ENCODE results near the gene EGFL8. TPM values are rescaled to one million over a fixed set of nuclear protein-coding genes. Genes with fewer than 3 reads are reported as not detected.

The EGFL8 gene
- total RNA-seq, 4 donors from 2014 or later: 8.9 to 28.1 (median 16.2) TPM

DNA sequence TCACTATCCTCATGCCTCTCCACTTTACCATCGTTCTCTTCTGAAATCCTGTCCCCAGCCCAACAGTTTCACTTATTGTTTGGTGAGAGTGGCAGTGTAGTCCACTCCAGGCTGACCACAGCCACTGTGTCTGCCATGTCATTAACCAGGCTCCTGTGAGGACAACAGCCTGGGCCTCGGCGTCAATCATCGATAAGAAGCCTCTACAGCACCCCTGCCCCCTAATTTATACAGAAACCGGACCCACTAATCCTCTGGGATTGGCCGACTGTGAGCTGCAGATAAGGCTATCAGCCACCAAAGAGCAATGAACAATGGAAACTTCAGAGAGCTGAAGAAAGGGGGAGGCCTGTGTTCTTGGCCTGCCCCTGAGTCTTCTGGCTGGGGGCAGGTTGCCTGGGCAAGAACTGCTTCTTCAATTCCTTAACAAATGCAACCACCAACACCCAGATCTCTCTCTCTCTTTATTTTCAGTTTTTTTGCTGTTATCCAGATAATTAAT, 3.4 kb downstream of the EGFL8 start:
- Histone ChIP-seq H3K27me3 (no peaks in the 10 kb centered on the region), H3K9me3 (no peaks in the 10 kb centered on the region), H3K27ac (no peak overlapping the region), H3K36me3 (peaks cover 0 to 44% (median 0%) of the 10 kb centered on the region in 3 donors), H3K4me3 (no peak overlapping the region), H3K4me1 (peaks cover 0 to 1% (median 0%) of the 10 kb centered on the region in 4 donors)
- DNase-seq: peak in 1 of 3 donors; percentile 5
- no peak for TF ChIP-seq CTCF (IDR thresholded peaks at IDR 0.05)
- no peak for TF ChIP-seq POLR2A (IDR thresholded peaks at IDR 0.05)

- Histone ChIP-seq H3K4me3 (no peak overlapping the region), H3K9me3 (no peaks in the 10 kb centered on the region), H3K27ac (no peak overlapping the region), H3K27me3 (no peaks in the 10 kb centered on the region), H3K36me3 (peaks cover 0 to 44% (median 0%) of the 10 kb centered on the region in 3 donors), H3K4me1 (peaks cover 0 to 4% (median 0%) of the 10 kb centered on the region in 4 donors)
- peak in 1 of 3 donors; percentile 16 for DNase-seq
- TF ChIP-seq CTCF (IDR thresholded peaks at IDR 0.05) (no peak), POLR2A (IDR thresholded peaks at IDR 0.05) (no peak)
These were observed 4.0 kb downstream of the EGFL8 start for GRCh38 chr6:32168350-32168749.

DNA sequence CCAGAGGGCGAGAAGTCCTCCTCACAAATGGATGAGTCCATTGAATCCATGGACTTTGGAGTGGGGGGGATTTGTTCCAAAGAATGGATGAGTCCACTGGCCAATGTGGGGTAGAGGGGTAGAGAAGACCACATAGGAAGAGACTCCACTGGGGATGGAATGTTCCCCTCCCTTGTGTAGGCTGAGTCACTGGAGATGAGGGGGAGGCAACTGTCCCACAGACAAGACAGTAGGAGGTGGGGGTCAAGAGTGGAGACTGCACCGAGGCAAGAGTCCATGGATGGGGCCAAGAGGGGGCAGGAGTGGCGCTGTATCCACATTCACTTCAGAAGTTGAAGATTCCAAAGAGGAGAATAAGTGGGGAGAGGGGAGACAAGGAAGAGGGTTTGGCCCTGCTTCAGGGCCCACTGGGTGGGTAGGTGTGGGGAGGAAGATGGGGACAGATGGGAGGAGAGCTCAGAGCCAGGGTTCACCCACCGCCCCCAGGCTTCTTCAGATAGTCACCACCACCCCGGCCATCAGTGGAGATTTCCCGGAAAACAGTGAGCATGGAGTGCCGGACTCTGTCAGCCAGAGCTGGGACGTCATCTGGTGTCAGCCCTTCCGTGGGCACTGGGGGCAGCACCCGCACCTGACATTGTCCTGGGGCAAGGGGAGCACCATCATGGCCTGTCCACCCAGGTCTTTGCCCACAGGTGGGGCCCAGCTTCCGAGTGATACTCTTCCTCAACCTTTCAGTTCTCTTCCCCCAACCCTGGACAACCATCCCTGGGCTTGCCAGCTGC, 4.6 kb downstream of the EGFL8 start:
- peak in 1 of 3 donors; percentile 23 for DNase-seq
- peaks cover 0 to 44% (median 0%) of the 10 kb centered on the region in 3 donors for H3K36me3 ChIP-seq
- H3K4me3 ChIP-seq: no peak overlapping the region
- no peak overlapping the region for H3K27ac ChIP-seq
- peaks cover 0 to 4% (median 0%) of the 10 kb centered on the region in 4 donors for H3K4me1 ChIP-seq
- TF ChIP-seq CTCF (IDR thresholded peaks at IDR 0.05): no peak
- TF ChIP-seq POLR2A (IDR thresholded peaks at IDR 0.05): no peak
- no peaks in the 10 kb centered on the region for H3K27me3 ChIP-seq
- H3K9me3 ChIP-seq: no peaks in the 10 kb centered on the region

DNA sequence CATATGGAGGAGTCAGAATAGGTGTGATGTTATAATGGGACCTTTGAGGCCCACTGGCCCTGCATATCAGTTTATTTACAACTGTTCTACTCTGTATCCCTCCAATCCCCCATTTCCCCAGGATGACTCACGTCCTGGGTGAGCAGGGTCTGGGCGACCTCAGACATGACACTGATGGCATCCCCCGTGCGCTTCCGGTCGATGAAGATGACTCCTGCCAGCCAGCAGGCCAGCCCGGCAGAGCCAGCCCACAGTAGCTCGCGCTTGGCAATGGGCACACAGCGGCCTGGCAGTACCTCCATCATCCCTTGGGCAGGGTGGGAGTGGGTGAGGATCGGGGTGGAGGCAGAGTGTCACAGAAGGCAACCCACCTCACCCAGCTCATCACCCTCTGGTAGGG, 5.9 kb downstream of the EGFL8 start:
- Histone ChIP-seq H3K27ac (no peak overlapping the region), H3K9me3 (no peaks in the 10 kb centered on the region), H3K4me3 (no peak overlapping the region), H3K4me1 (peaks cover 0 to 11% (median 3%) of the 10 kb centered on the region in 4 donors), H3K36me3 (peaks cover 0 to 44% (median 0%) of the 10 kb centered on the region in 3 donors), H3K27me3 (no peaks in the 10 kb centered on the region)
- DNase-seq: peak in 1 of 3 donors; percentile 21
- no peak for TF ChIP-seq POLR2A (IDR thresholded peaks at IDR 0.05)
- no peak for TF ChIP-seq CTCF (IDR thresholded peaks at IDR 0.05)

- no peak for TF ChIP-seq CTCF (IDR thresholded peaks at IDR 0.05)
- no peak for TF ChIP-seq POLR2A (IDR thresholded peaks at IDR 0.05)
- peaks cover 0 to 41% (median 0%) of the 10 kb centered on the region in 3 donors for H3K36me3 ChIP-seq
- peaks cover 0 to 14% (median 3%) of the 10 kb centered on the region in 4 donors for H3K4me1 ChIP-seq
- H3K9me3 ChIP-seq: no peaks in the 10 kb centered on the region
- no peak overlapping the region for H3K4me3 ChIP-seq
- DNase-seq: no peak
- no peaks in the 10 kb centered on the region for H3K27me3 ChIP-seq
- no peak overlapping the region for H3K27ac ChIP-seq
These were observed 6.8 kb downstream of the EGFL8 start for GRCh38 chr6:32171234-32171633.

All from Peyer's patch (tissue), 4 donors.